Spleen (tissue), 11 donors: ENCODE data around the gene QSOX1. TPM values are rescaled to one million over a fixed set of nuclear protein-coding genes. Genes with fewer than 3 reads are reported as not detected.

Source experiments
- DNase-seq: peaks from one replicate; pipeline ENCODE4 v3.0.0-alpha.2; 2020
- H3K27ac ChIP-seq, 8 donors: fragments of 200-600 bp; sonication (generic) in 7 of 8; 1 replicate in 4 of 8; 2 replicates in 4 of 8; pipeline versions ENCODE4 v1.5.0 to v1.8.0; 2016 to 2021; ENCODE audit warnings: inconsistent platforms in 4 of 8, mild to moderate bottlenecking in 4 of 8, moderate library complexity in 1 of 8
- H3K27me3 ChIP-seq, 7 donors: fragments of 200-600 bp; sonication (generic) in 6 of 7; replicated peaks in 1 of 7; 1 replicate in 4 of 7; 2 replicates in 3 of 7; pipeline versions ENCODE4 v1.5.0 to v1.8.0; 2016 to 2021; ENCODE audit warnings: inconsistent platforms in 3 of 7, mild to moderate bottlenecking in 1 of 7
- H3K36me3 ChIP-seq, 6 donors: fragments of 200-600 bp; sonication (generic) in 5 of 6; 1 replicate in 4 of 6; 2 replicates in 2 of 6; pipeline versions ENCODE4 v1.5.0 to v1.8.0; 2016 to 2021; ENCODE audit warnings: inconsistent platforms in 2 of 6
- H3K4me1 ChIP-seq, 6 donors: fragments of 200-600 bp; sonication (generic) in 5 of 6; 1 replicate in 3 of 6; 2 replicates in 3 of 6; pipeline versions ENCODE4 v1.5.0 to v1.8.0; 2016 to 2021; ENCODE audit warnings: inconsistent platforms in 3 of 6
- H3K4me3 ChIP-seq, 8 donors: fragments of 200-600 bp; sonication (generic) in 7 of 8; 1 replicate in 4 of 8; 2 replicates in 4 of 8; pipeline versions ENCODE4 v1.5.0 to v1.8.0; 2016 to 2021; ENCODE audit warnings: inconsistent platforms in 4 of 8, mild to moderate bottlenecking in 4 of 8, moderate library complexity in 2 of 8
- H3K9me3 ChIP-seq, 8 donors: fragments of 200-600 bp; sonication (generic) in 7 of 8; 1 replicate in 4 of 8; 2 replicates in 4 of 8; pipeline versions ENCODE4 v1.5.0 to v1.8.0; 2016 to 2021; ENCODE audit warnings: inconsistent platforms in 4 of 8
- CTCF ChIP-seq, 11 experiments: fragments of 200-600 bp in 7 of 11; fragments of 450-650 bp in 4 of 11; sonication (generic) in 4 of 11; IDR thresholded peaks in 8 of 11; conservative IDR thresholded peaks in 3 of 11; 1 replicate in 7 of 11; 2 replicates in 4 of 11; pipeline versions ENCODE4 v1.4.0 to v1.8.0; 2016 to 2021; ENCODE audit warnings: antibody characterized with exemption in 11 of 11, inconsistent platforms in 4 of 11, mild to moderate bottlenecking in 1 of 11
- POLR2A ChIP-seq, 3 donors: fragments of 450-650 bp; IDR thresholded peaks; one replicate each; pipeline ENCODE4 v1.5.1; 2017; ENCODE audit warnings: antibody characterized with exemption in 3 of 3, mild to moderate bottlenecking in 1 of 3
- POLR2AphosphoS5 ChIP-seq, 3 donors: sonication (generic); formaldehyde crosslinking; IDR thresholded peaks; one replicate each; pipeline ENCODE4 v1.5.1; 2017; ENCODE audit warnings: antibody characterized with exemption in 3 of 3
- WGBS, 5 donors: extraction: QIAGEN DNeasy Blood & Tissue Kit in 3 of 5; methylation state at CpG; one replicate each; pipeline versions ENCODE4 v1.1.5 to v1.1.7; 2013 to 2018; 5-methylcytosine and 5-hydroxymethylcytosine counted together
- intact Hi-C: fragments of 100-400 bp; cut with DNase I; formaldehyde crosslinking; loops from one replicate; pipeline ENCODE4 v1.15.0; 2023; ENCODE audit warnings: low total_unique reads
- polyA plus RNA-seq, 3 donors: library from polyadenylated mRNA; stranded (reverse); fragments of 200-250 nt; gene quantifications; one replicate each; pipeline ENCODE4 v1.2.1, GENCODE V29; 2013
- total RNA-seq, 7 donors: library from RNA; depleted of rRNA in 3 of 7; stranded (reverse); fragments of >200 nt in 3 of 7; fragmentation: NEBNext Ultra II Directional in 4 of 7; extraction: Animal tissue kit (Norgen Biotek cat#: 25700) in 4 of 7; gene quantifications; one replicate each; pipeline versions ENCODE4 v1.1.0 to v1.2.1, GENCODE V29; 2016 to 2021
- donor health status: healthy with polysubstance abuse.
- donor health status: DM: no; HTN: no; CAD: no; lungs with moderate emphysema.
- donor health status: DM: no; HTN: no; CAD: no.
- donor health status: Bipolar disorder and iron deficiency.
- donor health status: healthy.
- donor health status: DM: no; HTN: no; CAD: no.
- donor health status: DM: yes; HTN: yes; CAD: no.

QSOX1 gene
- total and polyA plus RNA-seq, 10 donors = 35.2 to 78.9 (median 56.5) TPM

GRCh38 chr1:180170546-180171151 lies 16.0 kb downstream of the QSOX1 start:
- peaks cover 0 to 67% (median 7%) of the 10 kb centered on the region in 6 donors for H3K36me3 ChIP-seq
- peaks cover 0 to 33% (median 9%) of the 10 kb centered on the region in 6 donors for H3K4me1 ChIP-seq
- H3K27ac ChIP-seq = no peak overlapping the region
- H3K4me3 ChIP-seq = no peak overlapping the region
- no peak for DNase-seq
- TF ChIP-seq POLR2AphosphoS5 (IDR thresholded peaks at IDR 0.05) (no peak), POLR2A (IDR thresholded peaks at IDR 0.05) (no peak), CTCF (IDR thresholded peaks at IDR 0.05 in 8 of 11, conservative IDR thresholded peaks at IDR 0.05 in 3 of 11) (no peak)
- WGBS, 5 donors = 67 to 88% (median 74%) methylated on average over 4 of the region's 4 CpGs
- no peaks in the 10 kb centered on the region for H3K9me3 ChIP-seq
- H3K27me3 ChIP-seq = no peaks in the 10 kb centered on the region
- intact Hi-C loops = loop anchor here (5.0 to 10.0 kb wide), 2 partner anchors 298 to 466 kb away; no protein-coding TSS in a partner anchor

- no peak overlapping the region for H3K27ac ChIP-seq
- TF ChIP-seq POLR2AphosphoS5 (IDR thresholded peaks at IDR 0.05) (no peak), CTCF (IDR thresholded peaks at IDR 0.05 in 8 of 11, conservative IDR thresholded peaks at IDR 0.05 in 3 of 11) (no peak), POLR2A (IDR thresholded peaks at IDR 0.05) (no peak)
- H3K27me3 ChIP-seq = no peaks in the 10 kb centered on the region
- H3K36me3 ChIP-seq = peaks cover 0 to 69% (median 7%) of the 10 kb centered on the region in 6 donors
- intact Hi-C loops = loop anchor here (5.0 to 10.0 kb wide), 2 partner anchors 299 to 467 kb away; no protein-coding TSS in a partner anchor
- peaks cover 0 to 27% (median 9%) of the 10 kb centered on the region in 6 donors for H3K4me1 ChIP-seq
- H3K9me3 ChIP-seq = no peaks in the 10 kb centered on the region
- no peak overlapping the region for H3K4me3 ChIP-seq
- no peak for DNase-seq
- 72 to 92% (median 82%) methylated on average over 8 of the region's 8 CpGs for WGBS, 5 donors
Measured at GRCh38 chr1:180171691-180172090, 17.0 kb downstream of the QSOX1 start.

- DNase-seq = no peak
- no peaks in the 10 kb centered on the region for H3K27me3 ChIP-seq
- no peak overlapping the region for H3K4me3 ChIP-seq
- H3K4me1 ChIP-seq = peaks cover 0 to 14% (median 7%) of the 10 kb centered on the region in 6 donors
- no peak for TF ChIP-seq POLR2A (IDR thresholded peaks at IDR 0.05)
- no peak for TF ChIP-seq CTCF (IDR thresholded peaks at IDR 0.05 in 8 of 11, conservative IDR thresholded peaks at IDR 0.05 in 3 of 11)
- TF ChIP-seq POLR2AphosphoS5 (IDR thresholded peaks at IDR 0.05) = no peak
- intact Hi-C loops = loop anchor here (5.0 to 10.0 kb wide), 2 partner anchors 301 to 469 kb away; no protein-coding TSS in a partner anchor
- H3K27ac ChIP-seq = peak overlapping the region in 5 of 8 donors; percentile 22 to 65 (median 50)
- peaks cover 0 to 55% (median 0%) of the 10 kb centered on the region in 6 donors for H3K36me3 ChIP-seq
- 94 to 99% (median 97%) methylated on average over 2 of the region's 2 CpGs for WGBS, 5 donors
- no peaks in the 10 kb centered on the region for H3K9me3 ChIP-seq
Measured at GRCh38 chr1:180173451-180173850, 18.8 kb downstream of the QSOX1 start.

GRCh38 chr1:180173952-180174351 lies 19.3 kb downstream of the QSOX1 start:
- intact Hi-C loops = loop anchor here (5.0 to 10.0 kb wide), 2 partner anchors 302 to 469 kb away; no protein-coding TSS in a partner anchor
- WGBS, 5 donors = 45 to 91% (median 68%) methylated on average over 4 to 8 of the region's 8 CpGs
- Histone ChIP-seq H3K9me3 (no peaks in the 10 kb centered on the region), H3K27me3 (no peaks in the 10 kb centered on the region), H3K27ac (peak overlapping the region in 6 of 8 donors; percentile 1 to 65 (median 49)), H3K4me3 (no peak overlapping the region), H3K36me3 (peaks cover 0 to 54% (median 0%) of the 10 kb centered on the region in 6 donors), H3K4me1 (peaks cover 0 to 15% (median 9%) of the 10 kb centered on the region in 6 donors)
- TF ChIP-seq POLR2AphosphoS5 (IDR thresholded peaks at IDR 0.05) (peak; percentile 14 to 76 (median 62)), CTCF (IDR thresholded peaks at IDR 0.05 in 8 of 11, conservative IDR thresholded peaks at IDR 0.05 in 3 of 11) (no peak)
- peak; percentile 84 for DNase-seq
